Measurements from ENCODE around the gene CFAP65. TPM values are rescaled to one million over a fixed set of nuclear protein-coding genes. Genes with fewer than 3 reads are reported as not detected.

Gene CFAP65
- total RNA-seq (2014; rRNA removed; shearing (Covaris generic); ENCODE audit: low replicate concordance) = 0.11 TPM in 1 of 2 replicates, not detected in the other

DNA sequence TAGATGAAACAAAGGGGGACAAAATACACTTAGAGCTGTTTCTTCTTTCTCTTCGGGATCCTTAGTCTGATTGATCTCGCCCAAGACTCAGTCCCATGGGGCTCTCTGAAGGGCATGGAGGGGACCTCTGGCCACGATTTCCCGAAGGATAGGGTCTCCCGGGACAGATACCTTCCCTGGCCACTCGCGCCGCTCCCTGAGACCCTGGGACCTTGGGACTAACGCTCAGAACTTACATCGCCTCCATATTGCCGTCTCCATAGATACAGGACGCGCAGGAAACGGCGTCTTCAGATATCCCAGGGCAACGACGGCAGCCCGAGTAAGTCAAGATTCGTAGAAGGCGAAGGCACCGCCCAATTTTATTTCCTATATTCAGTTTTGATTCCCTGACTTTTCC, at the start of gene CFAP65:
Gene CFAP65, minus strand, starts transcription at position 265 of the 400 bp plus-strand sequence. CDS start 2,468 bp downstream, outside the sequence.
- no peaks in the 10 kb centered on the region for H3K9me3 ChIP-seq (ENCODE audit: low read length)
- no peak within 1 kb of the TSS for H2AFZ ChIP-seq (ENCODE audit: low read length)
- DNase-seq = no peak
- no peaks in the 10 kb centered on the region for H3K27me3 ChIP-seq (ENCODE audit: low read length)
- H3K27ac ChIP-seq (ENCODE audit: low read length) = no peak within 1 kb of the TSS
- no peaks in the 10 kb centered on the region for H4K20me1 ChIP-seq (ENCODE audit: insufficient read depth, low read depth, low read length)
- no peak within 1 kb of the TSS for H3K4me2 ChIP-seq (ENCODE audit: low read depth, low read length, poor library complexity, severe bottlenecking)
- H3K79me2 ChIP-seq (ENCODE audit: low read length) = no peaks in the 10 kb centered on the region
- H3K4me1 ChIP-seq (ENCODE audit: low read length) = no peaks in the 10 kb centered on the region
- no peak within 1 kb of the TSS for H3K9ac ChIP-seq (ENCODE audit: low read length)
- H3K36me3 ChIP-seq (ENCODE audit: insufficient read depth, low read length) = no peaks in the 10 kb centered on the region
- H3K4me3 ChIP-seq (ENCODE audit: low read length) = no peak within 1 kb of the TSS
- no peaks in the 10 kb centered on the region for H3K9me2 ChIP-seq (replicated peaks; ENCODE audit: insufficient read depth, low read length)

DNA sequence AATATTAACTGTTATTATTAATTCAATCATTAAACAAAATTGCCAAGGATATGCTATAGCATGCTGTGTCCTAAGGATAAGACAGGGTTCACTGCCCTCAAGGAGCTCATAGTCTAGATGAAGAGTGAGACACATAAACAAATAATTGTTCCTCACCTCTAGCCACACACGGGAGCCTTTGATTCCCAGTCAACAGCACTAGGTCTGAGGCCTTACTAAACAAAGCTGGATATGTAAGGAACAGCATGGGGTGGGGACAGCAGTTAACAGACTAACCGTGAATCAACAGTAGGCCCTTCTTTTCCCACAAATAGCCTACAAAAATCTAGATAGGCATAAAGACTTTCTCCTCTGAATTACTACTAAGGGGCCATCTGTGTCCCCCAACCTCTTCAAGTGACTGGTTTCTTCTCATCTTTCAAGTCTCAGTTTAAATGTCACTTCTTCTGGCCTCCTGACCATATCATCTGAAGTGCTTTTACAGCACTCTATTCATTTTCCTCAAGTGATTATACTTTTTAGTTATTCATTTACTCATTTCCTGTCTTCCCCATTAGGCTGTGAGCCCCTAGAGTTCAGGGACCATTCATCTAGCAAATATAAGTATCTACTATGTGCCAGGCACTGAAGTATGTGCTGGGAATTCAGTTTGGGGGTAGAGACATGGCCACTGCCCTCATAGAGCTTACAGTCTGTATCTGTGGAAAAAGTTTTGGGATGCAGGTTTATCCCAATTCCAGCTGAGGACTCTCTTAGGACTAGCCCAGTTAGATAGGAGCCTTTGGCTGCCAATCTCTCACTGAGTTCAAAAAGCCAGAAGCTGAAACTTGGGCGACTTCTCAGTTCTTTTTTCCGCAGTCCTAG, 49.4 kb upstream of the CFAP65 start:
- H3K27me3 ChIP-seq (ENCODE audit: low read length) = no peaks in the 10 kb centered on the region
- no peaks in the 10 kb centered on the region for H3K4me1 ChIP-seq (ENCODE audit: low read length)
- no peaks in the 10 kb centered on the region for H3K36me3 ChIP-seq (ENCODE audit: insufficient read depth, low read length)
- no peak overlapping the region for H3K27ac ChIP-seq (ENCODE audit: low read length)
- H3K9me3 ChIP-seq (ENCODE audit: low read length) = no peaks in the 10 kb centered on the region
- no peak overlapping the region for H3K4me2 ChIP-seq (ENCODE audit: low read depth, low read length, poor library complexity, severe bottlenecking)
- H3K9me2 ChIP-seq (replicated peaks; ENCODE audit: insufficient read depth, low read length) = no peaks in the 10 kb centered on the region
- DNase-seq = no peak
- no peak overlapping the region for H3K4me3 ChIP-seq (ENCODE audit: low read length)
- H3K9ac ChIP-seq (ENCODE audit: low read length) = no peak overlapping the region
- no peak overlapping the region for H2AFZ ChIP-seq (ENCODE audit: low read length)
- no peaks in the 10 kb centered on the region for H4K20me1 ChIP-seq (ENCODE audit: insufficient read depth, low read depth, low read length)
- no peaks in the 10 kb centered on the region for H3K79me2 ChIP-seq (ENCODE audit: low read length)

DNA sequence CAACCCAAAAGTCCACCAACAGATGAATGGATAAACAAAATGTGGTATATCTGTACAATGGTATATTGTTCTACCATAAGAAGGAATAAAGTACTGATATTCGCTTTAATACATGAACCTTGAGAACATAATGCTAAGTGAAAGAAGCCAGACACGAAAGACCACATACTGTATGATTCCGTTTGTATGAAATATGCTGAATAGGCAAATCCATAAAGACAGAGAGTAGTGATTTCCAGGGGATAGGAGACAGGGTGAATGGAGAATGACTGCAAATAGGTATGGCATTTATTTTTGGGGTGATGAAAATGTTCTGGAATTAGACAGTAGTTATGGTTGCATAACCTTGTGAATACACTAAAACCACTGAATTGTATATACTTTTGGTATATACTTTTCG, 48.0 kb upstream of the CFAP65 start:
- Histone ChIP-seq H3K36me3 (ENCODE audit: insufficient read depth, low read length) (no peaks in the 10 kb centered on the region), H3K27me3 (ENCODE audit: low read length) (no peaks in the 10 kb centered on the region), H3K9me2 (replicated peaks; ENCODE audit: insufficient read depth, low read length) (no peaks in the 10 kb centered on the region), H4K20me1 (ENCODE audit: insufficient read depth, low read depth, low read length) (peaks cover 1% of the 10 kb centered on the region; the same call in 1 of the 2 replicates), H3K9me3 (ENCODE audit: low read length) (no peaks in the 10 kb centered on the region), H3K4me3 (ENCODE audit: low read length) (no peak overlapping the region), H3K79me2 (ENCODE audit: low read length) (no peaks in the 10 kb centered on the region), H3K9ac (ENCODE audit: low read length) (no peak overlapping the region), H2AFZ (ENCODE audit: low read length) (no peak overlapping the region), H3K4me2 (ENCODE audit: low read depth, low read length, poor library complexity, severe bottlenecking) (no peak overlapping the region), H3K27ac (ENCODE audit: low read length) (no peak overlapping the region), H3K4me1 (ENCODE audit: low read length) (peaks cover 9% of the 10 kb centered on the region; the same call in 1 of the 2 replicates)
- no peak for DNase-seq

DNA sequence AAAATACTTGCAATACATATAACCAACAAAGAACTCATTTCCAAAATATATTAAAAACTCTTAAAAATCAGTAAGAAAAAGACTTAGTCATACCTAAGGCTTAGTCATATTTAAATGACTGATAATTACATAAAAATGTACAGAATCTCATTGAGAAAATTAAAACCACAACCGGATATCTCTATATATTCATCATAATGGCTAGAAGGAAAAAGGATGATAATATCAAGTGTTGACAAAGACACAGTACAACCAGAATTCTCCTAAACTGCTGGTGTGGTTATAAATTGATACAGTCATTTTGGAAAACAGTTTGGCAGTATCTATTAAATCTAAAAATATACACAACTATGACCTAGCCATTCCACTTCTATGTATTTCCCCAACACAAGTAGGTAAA, 46.5 kb upstream of the CFAP65 start:
- Histone ChIP-seq H3K27ac (ENCODE audit: low read length) (no peak overlapping the region), H3K9me2 (replicated peaks; ENCODE audit: insufficient read depth, low read length) (no peaks in the 10 kb centered on the region), H3K4me1 (ENCODE audit: low read length) (peaks cover 9% of the 10 kb centered on the region; the same call in 1 of the 2 replicates), H2AFZ (ENCODE audit: low read length) (no peak overlapping the region), H3K9me3 (ENCODE audit: low read length) (no peaks in the 10 kb centered on the region), H3K27me3 (ENCODE audit: low read length) (no peaks in the 10 kb centered on the region), H3K4me2 (ENCODE audit: low read depth, low read length, poor library complexity, severe bottlenecking) (no peak overlapping the region), H3K4me3 (ENCODE audit: low read length) (no peak overlapping the region), H3K9ac (ENCODE audit: low read length) (no peak overlapping the region), H4K20me1 (ENCODE audit: insufficient read depth, low read depth, low read length) (peaks cover 6% of the 10 kb centered on the region; the same call in 1 of the 2 replicates), H3K79me2 (ENCODE audit: low read length) (no peaks in the 10 kb centered on the region), H3K36me3 (ENCODE audit: insufficient read depth, low read length) (no peaks in the 10 kb centered on the region)
- no peak for DNase-seq

DNA sequence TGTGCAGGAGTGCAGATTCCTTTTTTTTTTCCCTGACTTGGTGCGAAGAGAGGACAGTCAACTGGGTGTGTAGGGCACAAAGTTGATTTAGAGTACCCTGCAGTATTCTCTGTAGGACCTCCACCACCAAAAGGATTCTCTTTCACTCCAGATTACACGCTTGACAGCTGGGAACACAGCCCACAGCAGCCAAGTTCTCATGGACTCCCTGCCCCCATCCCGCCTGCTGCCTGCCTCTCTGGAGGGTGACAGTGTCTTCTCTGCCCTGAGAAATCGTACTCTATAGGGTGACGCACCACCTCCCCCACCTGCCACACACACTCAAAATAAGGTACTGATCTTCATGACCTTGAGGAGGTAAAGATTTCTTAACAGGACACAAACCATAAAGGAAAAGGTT, 46.0 kb upstream of the CFAP65 start:
- Histone ChIP-seq H3K36me3 (ENCODE audit: insufficient read depth, low read length) (no peaks in the 10 kb centered on the region), H3K4me3 (ENCODE audit: low read length) (no peak overlapping the region), H2AFZ (ENCODE audit: low read length) (no peak overlapping the region), H3K9ac (ENCODE audit: low read length) (no peak overlapping the region), H3K79me2 (ENCODE audit: low read length) (no peaks in the 10 kb centered on the region), H3K9me3 (ENCODE audit: low read length) (no peaks in the 10 kb centered on the region), H4K20me1 (ENCODE audit: insufficient read depth, low read depth, low read length) (peaks cover 9% of the 10 kb centered on the region; the same call in 1 of the 2 replicates), H3K9me2 (replicated peaks; ENCODE audit: insufficient read depth, low read length) (no peaks in the 10 kb centered on the region), H3K4me1 (ENCODE audit: low read length) (peaks cover 13% of the 10 kb centered on the region), H3K4me2 (ENCODE audit: low read depth, low read length, poor library complexity, severe bottlenecking) (no peak overlapping the region), H3K27me3 (ENCODE audit: low read length) (no peaks in the 10 kb centered on the region), H3K27ac (ENCODE audit: low read length) (no peak overlapping the region)
- DNase-seq = no peak

GRCh38 chr2:219086196-219086595, 44.9 kb upstream of the CFAP65 start:
- H3K79me2 ChIP-seq (ENCODE audit: low read length) = no peaks in the 10 kb centered on the region

GRCh38 chr2:219084791-219085190, 43.5 kb upstream of the CFAP65 start:
- H3K4me2 ChIP-seq (ENCODE audit: low read depth, low read length, poor library complexity, severe bottlenecking) = no peak overlapping the region
- no peak for DNase-seq
- H3K27me3 ChIP-seq (ENCODE audit: low read length) = no peaks in the 10 kb centered on the region
- peaks cover 9% of the 10 kb centered on the region; the same call in 1 of the 2 replicates for H4K20me1 ChIP-seq (ENCODE audit: insufficient read depth, low read depth, low read length)
- H3K9ac ChIP-seq (ENCODE audit: low read length) = no peak overlapping the region
- H3K9me3 ChIP-seq (ENCODE audit: low read length) = no peaks in the 10 kb centered on the region
- no peaks in the 10 kb centered on the region for H3K9me2 ChIP-seq (replicated peaks; ENCODE audit: insufficient read depth, low read length)
- no peak overlapping the region for H2AFZ ChIP-seq (ENCODE audit: low read length)
- H3K36me3 ChIP-seq (ENCODE audit: insufficient read depth, low read length) = no peaks in the 10 kb centered on the region
- H3K79me2 ChIP-seq (ENCODE audit: low read length) = no peaks in the 10 kb centered on the region
- no peak overlapping the region for H3K4me3 ChIP-seq (ENCODE audit: low read length)
- H3K27ac ChIP-seq (ENCODE audit: low read length) = no peak overlapping the region
- H3K4me1 ChIP-seq (ENCODE audit: low read length) = peaks cover 28% of the 10 kb centered on the region

More at GRCh38 chr2:219086196-219086595, 44.9 kb upstream of the CFAP65 start:
- no peak overlapping the region for H3K4me2 ChIP-seq (ENCODE audit: low read depth, low read length, poor library complexity, severe bottlenecking)
- no peak overlapping the region for H3K27ac ChIP-seq (ENCODE audit: low read length)
- H3K36me3 ChIP-seq (ENCODE audit: insufficient read depth, low read length) = no peaks in the 10 kb centered on the region
- H3K27me3 ChIP-seq (ENCODE audit: low read length) = no peaks in the 10 kb centered on the region
- H3K9me3 ChIP-seq (ENCODE audit: low read length) = no peaks in the 10 kb centered on the region
- H3K4me1 ChIP-seq (ENCODE audit: low read length) = peaks cover 25% of the 10 kb centered on the region
- DNase-seq = no peak
- H3K4me3 ChIP-seq (ENCODE audit: low read length) = no peak overlapping the region
- no peak overlapping the region for H2AFZ ChIP-seq (ENCODE audit: low read length)
- H3K9ac ChIP-seq (ENCODE audit: low read length) = no peak overlapping the region
- H4K20me1 ChIP-seq (ENCODE audit: insufficient read depth, low read depth, low read length) = peaks cover 9% of the 10 kb centered on the region; the same call in 1 of the 2 replicates
- no peaks in the 10 kb centered on the region for H3K9me2 ChIP-seq (replicated peaks; ENCODE audit: insufficient read depth, low read length)

GRCh38 chr2:219082332-219082958, 41.1 kb upstream of the CFAP65 start:
- no peaks in the 10 kb centered on the region for H3K9me3 ChIP-seq (ENCODE audit: low read length)
- H2AFZ ChIP-seq (ENCODE audit: low read length) = no peak overlapping the region
- no peak overlapping the region for H3K27ac ChIP-seq (ENCODE audit: low read length)
- no peak for DNase-seq
- peak overlapping the region; percentile 9 for H3K4me2 ChIP-seq (ENCODE audit: low read depth, low read length, poor library complexity, severe bottlenecking)
- H4K20me1 ChIP-seq (ENCODE audit: insufficient read depth, low read depth, low read length) = peaks cover 9% of the 10 kb centered on the region; the same call in 1 of the 2 replicates
- H3K9ac ChIP-seq (ENCODE audit: low read length) = no peak overlapping the region
- H3K36me3 ChIP-seq (ENCODE audit: insufficient read depth, low read length) = no peaks in the 10 kb centered on the region
- H3K79me2 ChIP-seq (ENCODE audit: low read length) = no peaks in the 10 kb centered on the region
- no peak overlapping the region for H3K4me3 ChIP-seq (ENCODE audit: low read length)
- H3K4me1 ChIP-seq (ENCODE audit: low read length) = peaks cover 28% of the 10 kb centered on the region
- H3K9me2 ChIP-seq (replicated peaks; ENCODE audit: insufficient read depth, low read length) = no peaks in the 10 kb centered on the region
- H3K27me3 ChIP-seq (ENCODE audit: low read length) = no peaks in the 10 kb centered on the region
